Fibroblast of the conjunctiva (primary cell): ENCODE measurements around the gene TNS3.

Experiments used
- DNase-seq: peaks from one replicate; pipeline ENCODE4 v3.0.0-alpha.2; 2010; ENCODE audit warnings: low read depth

The TNS3 gene

DNA sequence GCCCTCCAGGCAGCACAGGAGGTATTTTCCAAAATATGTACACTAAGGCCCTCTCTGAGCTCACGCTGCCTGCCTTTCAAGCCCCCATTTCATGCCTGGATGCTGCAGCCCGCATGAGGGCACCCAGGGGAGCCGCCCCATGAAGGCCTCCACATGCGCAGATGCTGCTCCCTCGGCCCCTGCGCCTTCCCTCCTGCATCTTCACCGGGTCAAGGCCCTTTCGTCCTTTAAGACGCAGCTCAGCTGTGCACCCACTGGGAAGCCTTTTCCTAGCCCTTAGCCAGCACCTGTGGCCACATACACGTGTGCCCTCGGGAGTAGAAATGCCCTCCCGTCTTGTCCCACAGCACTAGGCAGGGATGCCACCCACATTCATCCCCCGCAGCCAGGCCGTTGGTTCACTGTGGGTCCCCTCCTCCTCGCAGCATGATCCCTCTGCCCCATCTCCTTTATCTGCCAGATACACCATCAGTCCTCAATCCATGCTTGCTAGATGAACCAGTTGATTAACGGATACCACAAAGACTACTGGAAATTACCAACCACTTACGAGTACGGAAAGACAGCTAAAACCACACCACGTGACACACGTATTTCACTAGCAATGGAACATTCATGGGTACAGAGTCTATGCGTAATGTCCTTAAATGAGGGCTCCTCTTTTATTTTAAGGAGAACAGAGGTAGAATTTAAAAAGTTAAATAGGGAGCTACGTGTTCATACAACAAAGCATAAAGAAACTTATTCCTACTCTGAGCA, 278.0 kb downstream of the TNS3 start:
- DNase-seq, result no peak

DNA sequence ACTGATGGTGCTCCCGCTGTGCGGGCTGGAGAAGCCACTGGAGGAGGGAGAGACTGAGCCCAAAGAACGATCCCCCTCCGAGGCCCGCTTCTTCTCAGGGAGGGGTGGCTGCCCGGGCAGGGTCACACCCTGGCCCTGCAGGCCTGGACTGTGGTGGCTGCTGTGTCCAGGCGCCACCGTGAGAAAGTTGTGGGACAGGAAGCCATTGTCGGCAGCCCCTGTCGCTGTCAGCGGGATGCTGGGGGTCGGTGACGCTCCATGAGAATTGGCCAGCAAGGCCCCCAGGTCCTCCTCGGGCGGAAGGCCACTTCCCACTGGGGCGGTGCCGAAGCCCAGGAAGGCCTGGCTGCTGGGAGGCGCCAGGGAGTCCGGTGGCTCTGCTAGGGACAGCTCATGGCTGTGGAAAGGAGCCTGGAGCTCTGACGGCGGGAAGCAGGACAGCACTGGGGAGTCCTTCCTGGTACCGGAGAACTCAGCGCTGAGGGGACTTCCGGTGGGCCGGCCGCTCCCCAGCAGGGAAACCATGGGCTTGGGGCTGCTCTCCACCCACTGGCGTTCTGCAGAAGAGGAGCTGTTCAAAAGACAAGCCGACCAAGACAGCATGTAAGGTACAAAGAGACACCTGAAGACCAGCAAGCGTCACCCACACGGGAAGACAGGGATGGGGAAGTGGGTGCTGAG, 278.8 kb downstream of the TNS3 start:
- DNase-seq, result no peak

DNA sequence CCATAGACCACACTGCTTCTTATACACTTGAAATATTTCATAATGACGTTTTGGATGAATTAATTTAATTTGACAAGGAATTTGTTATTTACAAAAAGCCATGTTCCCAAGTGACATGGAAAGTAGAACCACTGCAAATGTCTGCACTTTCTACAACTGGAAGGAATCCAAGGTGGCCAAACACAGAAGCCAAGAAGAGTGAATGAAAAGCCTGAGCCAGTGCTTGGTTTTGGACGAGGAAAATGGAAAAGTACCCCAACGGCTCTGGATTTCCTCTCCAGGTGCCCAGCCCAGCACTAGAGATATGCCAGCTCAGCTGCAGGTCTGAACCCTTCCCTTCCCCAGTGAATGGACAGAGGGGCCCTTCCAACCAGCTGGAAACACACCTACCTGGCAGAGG, 279.4 kb downstream of the TNS3 start:
- no peak for DNase-seq

DNA sequence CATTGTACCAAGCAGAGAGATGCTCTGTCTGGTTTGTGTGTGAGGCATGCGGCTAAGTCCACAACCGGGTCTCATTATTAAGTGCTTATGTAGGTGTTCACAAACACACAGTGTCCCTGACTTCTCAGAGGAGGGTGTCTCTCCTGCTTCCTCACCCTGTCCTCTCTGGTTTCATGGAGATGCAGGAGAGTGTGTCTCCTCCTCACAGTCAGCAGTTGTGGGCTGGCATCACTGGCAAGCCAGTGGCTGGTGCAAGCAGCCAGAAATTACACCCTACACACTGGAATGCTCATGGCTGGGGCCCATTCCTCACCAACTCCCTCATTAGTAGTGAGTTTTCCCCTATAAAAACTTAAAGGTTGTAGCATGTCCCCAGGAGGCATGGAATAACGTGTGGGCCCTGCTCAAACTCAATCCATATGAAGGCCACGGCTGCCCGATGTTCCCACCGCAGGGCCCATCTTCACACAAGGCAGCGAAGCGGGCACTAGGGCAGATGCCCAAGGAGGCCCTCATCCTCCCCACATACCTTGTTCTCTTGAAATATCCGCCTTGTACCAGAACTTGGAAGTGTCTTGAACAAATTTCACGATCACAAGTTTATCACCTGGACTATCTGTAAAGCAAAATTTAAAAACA, 280.1 kb downstream of the TNS3 start:
- DNase-seq, result no peak

DNA sequence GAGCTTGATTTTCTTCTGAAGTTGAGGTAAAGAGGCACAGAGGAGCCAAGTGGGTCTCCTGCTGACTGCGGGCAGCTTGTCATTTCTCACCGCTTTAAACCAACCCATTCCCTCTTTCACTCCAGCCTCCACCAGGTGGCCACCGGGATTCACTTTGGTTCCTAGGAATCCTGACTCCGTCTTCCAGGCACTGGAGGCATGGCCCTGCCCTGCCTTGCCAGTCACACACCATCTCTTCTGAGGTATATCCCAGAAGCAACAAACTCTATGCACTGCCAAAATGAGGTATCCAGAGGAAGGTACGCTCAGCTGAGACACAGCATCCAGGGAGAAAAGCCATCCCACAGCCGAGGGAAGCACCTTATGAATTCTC, 280.8 kb downstream of the TNS3 start:
- no peak for DNase-seq

DNA sequence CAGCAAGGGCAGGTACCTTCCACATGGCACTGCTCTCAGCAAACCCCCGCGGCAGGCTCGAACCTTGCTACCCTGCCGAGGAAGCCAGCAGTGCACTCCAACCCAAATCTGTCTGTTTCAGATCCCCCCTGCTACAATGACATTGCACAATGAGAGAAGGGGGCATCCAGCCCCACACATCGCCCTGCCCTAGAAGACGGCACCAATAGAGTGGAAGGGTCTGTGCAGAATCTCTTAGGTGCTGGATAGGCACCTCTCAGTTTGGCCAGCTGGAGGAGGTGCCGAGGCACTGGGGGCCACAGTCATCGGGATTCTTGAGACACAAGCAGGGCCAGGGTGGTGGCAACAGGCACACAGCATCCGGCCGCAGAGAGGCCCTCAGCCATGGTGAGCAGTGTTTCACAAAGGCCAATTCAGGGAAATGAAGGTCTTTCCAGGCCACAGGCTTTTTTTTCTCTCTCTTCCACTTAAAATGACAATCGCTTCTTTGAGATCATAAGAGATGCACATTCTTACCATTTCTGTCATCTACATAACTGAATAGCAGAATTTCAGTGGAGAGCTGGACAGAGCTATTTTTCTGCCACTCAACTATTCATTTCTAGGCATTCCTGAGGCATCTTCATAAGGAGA, 281.3 kb downstream of the TNS3 start:
- DNase-seq, result no peak

DNA sequence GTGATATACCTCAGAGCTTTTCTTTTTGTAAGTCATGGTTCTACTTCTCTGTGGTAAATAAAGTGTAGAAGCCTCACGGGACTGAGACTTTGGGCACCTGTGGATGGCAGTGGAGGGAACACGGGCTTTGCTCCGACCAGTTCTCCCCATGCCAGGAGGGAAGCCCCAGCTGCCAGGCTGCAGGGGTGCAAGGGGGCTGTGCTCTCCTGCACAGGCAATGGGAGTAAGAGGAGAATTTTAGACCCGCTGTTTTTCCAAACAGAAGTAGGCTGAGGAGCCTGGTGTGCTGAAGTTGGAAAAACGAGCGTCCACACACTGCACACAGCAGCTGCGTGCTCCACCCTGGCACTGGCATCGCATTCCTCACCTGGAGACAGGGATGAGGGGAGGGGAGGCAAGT, 282.4 kb downstream of the TNS3 start:
- DNase-seq, result no peak

DNA sequence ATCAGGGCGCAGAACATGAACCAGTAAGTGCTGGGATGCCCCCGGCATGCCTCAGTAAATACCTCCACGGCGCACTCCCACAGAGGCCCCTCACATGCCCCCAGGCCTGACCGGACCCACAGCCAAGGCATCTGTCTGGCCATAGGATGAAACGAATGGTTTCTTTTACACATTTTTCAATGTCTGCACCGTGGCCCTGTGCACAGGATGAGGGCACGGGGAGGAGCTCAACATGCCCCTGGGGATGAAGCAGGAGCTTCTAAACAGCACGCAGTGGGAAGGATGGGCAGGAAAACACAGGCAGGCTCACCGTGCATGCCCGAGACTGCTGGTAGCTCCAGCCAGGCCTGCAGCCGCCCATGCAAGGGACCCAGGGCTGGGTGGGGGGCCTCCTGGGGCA, 283.3 kb downstream of the TNS3 start:
- DNase-seq, result no peak

DNA sequence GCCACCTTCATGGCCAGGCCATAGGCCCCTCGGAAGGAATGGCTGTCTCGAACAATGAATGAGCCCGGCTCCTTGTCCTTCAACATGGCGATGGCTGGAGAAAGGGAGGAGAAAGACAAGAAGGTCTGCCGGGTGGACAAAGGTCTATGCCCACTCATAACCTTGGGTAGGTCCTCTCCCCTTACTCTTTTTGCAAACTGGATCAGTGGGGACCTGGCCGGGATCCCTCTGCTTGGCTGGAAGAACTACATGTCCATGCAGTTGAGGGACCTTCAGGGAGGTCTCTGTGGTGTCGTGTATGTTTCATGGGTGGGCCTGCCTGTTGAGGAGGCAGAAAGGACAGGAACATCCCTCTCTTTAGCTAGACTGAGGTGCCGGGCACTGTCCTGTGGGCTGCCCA, 284.8 kb downstream of the TNS3 start:
- no peak for DNase-seq

DNA sequence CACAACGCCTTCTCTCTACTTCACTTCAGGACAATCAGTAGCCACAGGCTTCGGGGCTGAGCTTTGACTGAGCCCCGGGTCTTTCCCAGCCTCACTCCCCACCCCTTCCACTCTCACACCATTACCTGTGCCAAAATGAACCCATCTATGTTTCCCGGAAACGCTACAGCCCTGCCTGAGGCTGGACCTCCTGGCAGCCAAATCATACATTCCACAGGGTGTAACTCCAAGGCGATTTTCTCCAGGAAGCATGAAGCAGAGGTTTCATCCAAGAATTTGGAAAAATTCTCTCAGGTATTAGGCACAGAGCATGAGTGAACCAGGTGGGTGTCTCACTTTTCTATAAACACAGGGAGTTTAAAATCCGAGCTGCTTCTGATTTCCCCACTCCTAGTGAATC, 286.3 kb downstream of the TNS3 start:
- no peak for DNase-seq

DNA sequence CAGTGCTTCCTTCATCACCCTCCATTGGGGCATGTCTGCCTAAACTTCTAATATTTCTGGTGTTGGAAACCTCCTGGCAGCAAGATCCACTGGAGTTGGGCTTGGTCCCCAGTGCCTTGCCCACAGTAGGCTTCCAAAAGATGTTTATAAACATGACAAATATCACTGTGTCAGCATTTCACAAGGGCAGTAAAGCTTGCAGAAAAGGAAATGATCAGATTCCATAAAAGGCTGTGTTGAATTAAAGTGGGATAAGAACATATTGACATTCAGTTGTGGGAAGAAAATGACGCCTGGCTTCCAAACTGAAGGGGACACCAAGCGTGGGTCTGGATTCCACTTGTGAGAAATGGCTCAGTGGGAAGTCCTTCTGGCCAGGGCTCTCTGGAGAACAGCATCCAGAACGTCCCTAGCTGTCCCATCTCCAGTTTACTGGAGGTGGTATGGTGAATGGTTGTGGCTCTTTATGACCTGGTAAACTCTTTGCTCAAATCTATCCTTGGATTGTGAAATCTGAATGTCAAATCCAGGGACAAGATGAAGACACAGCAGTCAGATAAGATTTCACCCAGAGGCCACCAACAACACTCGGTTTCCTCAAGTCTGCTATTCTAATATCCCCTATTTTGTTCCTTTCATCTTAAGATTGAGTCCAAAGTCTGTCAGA, 287.2 kb downstream of the TNS3 start:
- no peak for DNase-seq

DNA sequence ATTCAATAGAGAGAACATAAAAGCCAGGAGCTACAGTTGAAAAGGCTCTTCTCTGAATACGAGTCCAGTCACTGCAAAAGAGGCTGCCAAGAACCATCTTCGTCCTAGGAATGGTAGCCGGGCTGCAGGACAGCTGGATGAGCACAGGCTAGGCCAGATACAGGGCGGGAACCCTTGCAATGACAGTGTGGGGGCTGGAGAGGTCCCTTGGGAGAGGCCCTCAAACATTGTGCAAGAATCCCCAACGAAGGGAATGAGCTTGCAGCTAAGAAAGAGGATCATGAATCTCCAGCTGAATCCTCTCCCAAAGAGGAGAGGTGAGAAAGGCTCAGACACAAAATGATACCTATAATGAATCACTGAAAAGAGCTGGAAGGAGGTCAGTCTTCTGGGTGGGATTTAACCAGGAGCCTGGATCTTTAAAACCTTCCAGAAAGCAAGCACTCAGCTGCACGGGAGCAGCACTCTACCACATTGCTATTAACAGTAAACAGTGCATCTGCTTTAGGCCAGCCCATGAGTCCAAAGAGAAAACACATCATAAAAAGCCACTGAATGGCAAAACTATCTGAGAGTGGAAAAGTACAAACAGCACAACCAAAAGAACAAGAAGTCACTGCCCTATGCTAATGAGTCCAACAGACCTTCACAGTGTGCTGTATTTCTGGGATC, 287.9 kb downstream of the TNS3 start:
- no peak for DNase-seq

DNA sequence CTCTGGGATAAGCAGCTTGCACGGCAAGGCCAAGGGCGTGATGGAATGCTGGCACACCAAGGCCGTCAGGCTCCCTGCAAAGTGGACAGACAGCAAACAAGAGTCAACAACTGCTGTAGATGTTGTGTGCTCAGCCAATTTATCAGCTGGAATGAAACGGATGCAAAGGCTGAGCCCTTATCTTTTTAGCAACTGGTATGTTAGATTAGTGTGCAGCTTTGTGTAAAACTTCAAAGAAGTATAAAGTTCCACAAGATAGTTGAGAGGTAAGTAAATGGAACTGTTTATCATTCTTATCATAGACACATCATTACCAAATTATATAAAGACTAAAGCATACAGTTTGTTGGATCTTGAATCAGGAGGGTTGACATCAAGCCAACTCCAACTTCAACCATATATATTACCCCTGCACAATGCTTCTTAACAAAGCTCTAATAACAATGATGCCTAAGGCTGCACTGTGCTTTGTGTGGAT, 289.0 kb downstream of the TNS3 start:
- DNase-seq, result no peak

DNA sequence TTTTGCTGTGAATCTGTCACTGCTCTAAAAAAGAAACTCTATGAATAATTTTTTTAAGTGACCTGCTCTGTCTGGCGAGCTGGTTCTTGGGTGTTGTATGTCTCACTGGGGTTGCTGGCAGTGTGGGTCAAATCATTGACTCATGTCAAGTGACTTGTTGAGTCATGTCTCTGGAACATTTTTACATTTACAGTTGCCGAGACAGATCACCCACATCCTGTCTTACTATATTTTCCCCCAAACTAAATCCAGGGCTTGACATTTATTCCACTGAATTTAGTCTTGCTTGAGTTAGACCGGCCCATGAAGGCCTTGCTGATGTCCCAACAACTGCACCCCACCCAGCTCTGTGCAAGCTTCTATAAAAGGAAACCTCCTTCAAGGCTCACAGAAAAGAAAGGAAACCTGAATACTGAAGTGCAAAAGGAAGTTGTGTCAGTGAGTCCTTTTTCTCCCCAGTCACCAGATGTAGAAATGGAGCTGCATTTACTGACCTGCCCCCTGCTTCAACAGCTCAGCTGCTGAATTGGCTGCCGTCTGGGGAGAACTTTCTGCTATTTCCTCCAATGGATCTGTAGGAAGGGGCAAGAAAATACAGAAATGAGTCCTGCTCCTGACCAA, 290.3 kb downstream of the TNS3 start:
- peak; percentile 63 for DNase-seq

DNA sequence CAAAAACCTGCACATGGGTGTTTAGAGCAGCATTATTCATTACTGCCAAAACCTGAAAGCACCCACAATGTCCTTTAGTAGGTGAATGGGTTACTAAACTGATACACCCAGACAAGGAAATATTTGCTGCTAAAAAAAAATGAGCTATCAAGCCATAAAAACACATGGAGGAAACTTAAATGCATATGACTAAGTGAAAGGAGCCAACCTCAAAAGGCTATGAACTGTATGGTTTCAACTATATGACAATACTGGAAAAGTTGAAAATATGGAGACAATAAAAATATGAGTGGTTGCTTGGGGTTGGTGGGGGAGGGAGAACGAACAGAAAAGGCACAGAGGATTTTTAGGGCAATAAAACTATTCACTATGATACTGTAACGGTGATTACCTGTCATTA, 291.0 kb downstream of the TNS3 start:
- no peak for DNase-seq

DNA sequence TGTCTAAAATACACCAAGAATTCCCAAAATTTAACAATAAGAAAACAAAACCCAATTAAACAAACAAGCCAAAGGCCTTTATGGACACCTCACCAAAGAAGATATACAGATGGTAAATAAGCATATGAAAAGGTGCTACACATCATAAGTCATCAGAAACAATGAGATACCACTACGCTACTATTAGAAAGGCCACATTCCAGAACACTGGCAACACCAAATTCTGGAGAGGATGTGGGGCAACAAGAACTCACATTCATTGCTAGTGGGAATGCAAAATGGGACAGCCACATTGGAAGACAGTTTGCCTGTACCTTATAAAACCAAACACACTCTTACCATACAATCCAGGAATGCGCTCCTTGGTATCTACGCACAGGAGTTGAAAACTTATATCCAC, 291.4 kb downstream of the TNS3 start:
- DNase-seq, result no peak

DNA sequence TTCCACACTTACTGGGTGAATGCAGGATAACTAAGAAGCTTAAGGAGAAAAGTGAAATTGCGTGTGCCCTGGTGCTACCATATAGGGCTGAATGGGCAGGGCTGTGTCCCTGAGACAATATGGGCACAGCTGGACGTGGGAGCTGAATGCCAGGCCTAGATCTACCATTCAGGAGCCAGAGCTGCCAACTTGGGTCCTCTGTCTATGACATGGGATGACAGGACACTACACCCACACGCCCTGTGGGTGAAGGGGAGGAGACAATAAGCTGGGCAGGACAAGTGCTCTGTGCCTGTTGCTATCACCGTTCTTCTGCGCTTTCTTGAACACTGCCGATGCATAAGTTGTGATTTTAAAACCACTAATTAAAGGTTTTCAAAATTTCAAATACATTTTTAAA, 293.9 kb downstream of the TNS3 start:
- DNase-seq, result no peak

DNA sequence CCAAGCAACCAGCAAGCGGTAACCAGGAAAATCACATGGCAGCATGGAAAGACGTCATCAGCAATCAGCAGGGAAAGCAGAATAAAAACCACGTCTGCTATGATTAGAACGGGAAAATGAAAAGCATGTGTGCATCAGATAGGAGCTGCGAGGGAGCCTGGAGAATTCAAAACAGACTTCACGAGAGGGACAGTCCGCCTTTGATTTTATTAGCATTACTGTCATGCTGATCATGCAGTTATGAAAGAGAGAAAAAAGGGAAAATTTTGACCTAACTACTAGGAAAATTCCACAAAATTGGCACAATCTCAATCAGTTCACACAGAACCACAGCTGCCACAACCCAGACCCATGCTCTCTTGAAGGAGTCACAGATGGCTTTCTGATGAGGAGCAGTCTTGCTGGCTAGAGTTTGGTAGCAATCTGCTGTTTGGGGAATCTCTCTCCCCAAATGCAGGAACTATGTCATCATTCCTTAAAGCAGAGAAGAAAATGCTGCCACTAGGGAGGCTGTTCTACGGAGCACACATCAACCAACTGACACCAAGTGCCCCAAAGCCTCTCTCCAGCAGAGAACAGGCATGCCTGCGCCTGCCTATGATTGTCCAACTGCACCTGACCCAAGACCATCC, 295.9 kb downstream of the TNS3 start:
- DNase-seq, result peak; percentile 62

DNA sequence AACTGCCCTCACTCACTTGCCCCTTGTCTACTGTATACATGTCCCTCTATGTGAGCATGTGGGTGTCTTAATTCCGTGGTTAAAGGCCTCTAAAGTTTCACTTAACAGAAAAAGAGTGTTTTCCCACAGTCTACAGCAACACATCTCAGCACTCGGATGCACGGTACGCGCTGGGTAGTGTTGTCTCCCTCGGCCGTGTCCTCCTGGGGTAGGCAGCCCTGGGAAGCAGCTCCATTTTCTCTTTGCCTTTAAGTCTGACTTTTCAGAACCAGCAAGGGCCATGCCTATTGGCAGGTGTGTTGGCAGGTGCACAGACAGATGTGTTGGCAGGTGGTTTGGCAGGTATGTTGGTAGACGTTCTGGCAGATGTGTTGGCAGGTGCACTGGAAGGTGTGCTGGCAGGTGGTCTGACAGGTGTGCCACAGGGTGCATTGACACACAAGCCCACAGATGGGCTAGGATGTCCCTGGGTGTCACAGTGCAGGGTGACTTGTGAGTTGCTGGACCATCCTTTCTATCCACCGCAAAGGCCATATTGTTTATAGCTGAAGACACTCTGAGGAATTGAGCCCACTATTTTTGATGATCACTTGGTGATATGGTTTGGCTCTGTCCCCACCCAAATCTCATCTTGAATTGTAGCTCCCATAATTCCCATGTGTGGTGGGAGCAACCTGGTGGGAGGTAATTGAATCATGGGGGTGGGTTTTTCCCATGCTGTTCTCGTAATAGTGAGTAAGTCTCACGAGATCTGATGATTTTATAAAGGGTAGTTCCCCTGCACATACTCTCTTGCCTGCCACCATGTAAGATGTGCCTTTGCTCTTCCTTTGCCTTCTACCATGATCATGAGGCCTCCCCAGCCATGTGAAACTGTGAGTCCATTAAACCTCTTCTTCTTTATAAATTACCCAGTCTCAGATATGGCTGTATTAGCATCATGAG, 296.9 kb downstream of the TNS3 start:
- DNase-seq, result no peak
